SK-MEL-5 (cell line): ENCODE data around the gene BRD3OS. TPM values are rescaled to one million over a fixed set of nuclear protein-coding genes. Genes with fewer than 3 reads are reported as not detected.

Experiments used
- DNase-seq: peaks from one replicate; pipeline ENCODE4 v3.0.0-alpha.2; 2016; ENCODE audit warnings: low read depth, low spot score
- in situ Hi-C: cut with HindIII; loops from 2 replicates; pipeline ENCODE4 v1.10.0; 2016; ENCODE audit warnings: low sequenced_read_pairs, high pct_unique_total_duplicates, low pct_unique_long_range_greater_than_20kb
- total RNA-seq: library from RNA; depleted of rRNA; stranded (reverse); fragments of >200 nt; shearing (Covaris generic); gene quantifications from 2 replicates; pipeline ENCODE4 v1.2.3, GENCODE V29; 2014

BRD3OS gene
- total RNA-seq, 1 experiment from 2014 or later = 18.3 TPM

DNA sequence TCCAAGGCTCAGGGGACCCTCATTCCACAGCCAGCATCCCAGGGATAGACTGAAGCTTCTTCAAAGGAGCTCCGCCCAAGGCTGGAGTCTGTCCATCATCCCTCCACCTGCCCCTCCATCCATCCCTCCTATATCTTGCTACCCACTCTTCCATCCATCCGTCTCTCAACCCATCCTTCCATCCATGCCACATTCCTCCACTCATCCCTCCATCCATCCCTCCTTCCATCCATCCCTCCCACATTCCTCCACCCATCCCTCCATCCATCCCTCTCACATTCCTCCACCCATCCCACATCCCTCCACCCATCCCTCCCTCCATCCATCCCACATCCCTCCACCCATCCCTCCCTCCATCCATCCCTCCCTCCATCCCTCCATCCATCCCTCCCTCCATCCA, 27.7 kb upstream of the BRD3OS start:
- in situ Hi-C loops = no loop called here
- DNase-seq = no peak

DNA sequence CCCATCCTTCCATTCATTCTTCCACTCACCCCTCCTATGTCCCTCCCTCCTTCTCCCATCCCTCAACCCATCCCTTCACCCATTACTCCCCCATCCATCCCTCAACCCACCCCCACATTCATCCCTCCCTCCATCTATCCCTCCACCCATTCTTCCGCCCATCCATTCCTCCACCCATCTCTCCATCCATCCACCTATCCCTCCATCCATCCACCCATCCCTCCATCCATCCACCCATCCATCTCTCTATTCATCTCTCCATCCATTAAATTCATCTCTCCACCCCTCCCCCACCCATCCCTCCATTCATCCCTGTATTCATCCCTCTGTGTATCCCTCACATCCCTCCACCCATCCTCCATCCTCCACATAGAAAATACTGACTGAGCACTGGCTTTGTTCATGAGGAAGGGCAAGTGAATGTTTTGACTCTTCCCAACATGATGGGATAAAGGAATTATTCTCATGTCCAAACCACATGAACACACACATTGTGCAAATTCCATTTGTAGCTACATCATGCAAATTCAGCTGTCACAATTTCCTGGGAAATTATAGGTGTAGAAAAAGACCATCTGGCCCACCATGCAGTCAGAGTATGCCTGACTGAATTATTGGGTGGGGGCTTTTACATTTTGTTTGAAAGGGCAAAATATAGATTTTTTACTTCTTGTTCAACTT, 26.2 kb upstream of the BRD3OS start:
- in situ Hi-C loops = no loop called here
- DNase-seq = no peak

DNA sequence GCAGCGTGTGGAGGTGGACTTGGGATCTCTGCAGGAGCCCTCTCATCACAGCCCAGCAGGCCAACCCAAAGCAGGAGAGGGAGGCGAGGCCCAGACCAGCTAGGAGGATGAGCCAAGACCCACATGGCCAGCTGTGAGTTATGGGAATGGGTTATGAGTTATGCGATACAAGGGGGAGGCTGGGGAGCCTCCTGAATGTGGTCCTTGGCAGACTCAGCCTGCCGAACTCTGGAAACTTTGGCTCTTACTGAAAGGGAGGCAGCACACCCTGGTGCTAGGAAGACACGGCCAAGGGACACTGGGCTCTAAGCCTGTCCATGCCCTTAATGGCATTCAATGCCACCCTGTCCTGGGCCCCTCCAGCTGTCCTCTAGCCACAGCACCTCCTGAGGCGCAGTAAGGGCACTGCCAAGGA, 25.4 kb upstream of the BRD3OS start:
- no peak for DNase-seq
- in situ Hi-C loops = loop anchor here (25.0 kb wide), 1 partner anchor 213 kb away; no protein-coding TSS in a partner anchor

DNA sequence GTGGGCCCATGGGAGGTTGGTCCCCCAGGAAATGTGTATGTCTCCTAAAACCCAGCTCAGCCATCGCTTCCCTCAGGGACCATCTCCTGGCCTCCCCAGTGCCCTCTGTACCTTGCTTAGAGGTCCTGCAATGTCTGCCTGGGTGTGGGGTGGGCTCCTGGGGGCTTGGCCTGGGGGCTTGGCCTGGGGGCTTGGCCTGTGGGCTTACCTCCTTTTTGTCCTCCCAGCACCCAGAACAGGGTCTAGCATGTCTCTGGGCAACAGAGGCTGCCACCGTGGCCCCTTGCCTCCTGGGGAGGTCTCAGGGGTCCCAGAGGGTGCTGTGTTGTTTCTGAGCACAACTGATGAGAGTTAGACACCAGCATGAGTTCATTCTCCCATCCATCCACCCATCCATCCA, 22.5 kb upstream of the BRD3OS start:
- in situ Hi-C loops = loop anchor here (25.0 kb wide), 1 partner anchor 215 kb away; no protein-coding TSS in a partner anchor
- DNase-seq = no peak

DNA sequence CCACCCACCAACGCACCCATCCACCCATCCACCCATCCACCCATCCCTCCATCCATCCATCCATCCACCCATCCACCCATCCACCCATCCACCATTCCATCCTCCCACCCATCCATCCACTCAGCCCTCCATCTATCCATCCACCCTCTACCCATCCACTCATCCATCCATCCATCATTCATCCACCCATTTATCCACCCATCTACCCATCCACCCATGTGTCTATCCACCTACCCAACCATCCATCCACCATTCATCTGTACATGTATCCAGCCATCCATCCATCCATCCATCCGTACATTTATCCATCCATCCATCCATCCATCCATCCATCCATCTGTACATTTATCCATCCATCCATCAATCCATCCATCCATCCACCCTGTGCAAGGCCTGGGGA, 22.0 kb upstream of the BRD3OS start:
- in situ Hi-C loops = loop anchor here (25.0 kb wide), 1 partner anchor 216 kb away; no protein-coding TSS in a partner anchor
- DNase-seq = no peak

DNA sequence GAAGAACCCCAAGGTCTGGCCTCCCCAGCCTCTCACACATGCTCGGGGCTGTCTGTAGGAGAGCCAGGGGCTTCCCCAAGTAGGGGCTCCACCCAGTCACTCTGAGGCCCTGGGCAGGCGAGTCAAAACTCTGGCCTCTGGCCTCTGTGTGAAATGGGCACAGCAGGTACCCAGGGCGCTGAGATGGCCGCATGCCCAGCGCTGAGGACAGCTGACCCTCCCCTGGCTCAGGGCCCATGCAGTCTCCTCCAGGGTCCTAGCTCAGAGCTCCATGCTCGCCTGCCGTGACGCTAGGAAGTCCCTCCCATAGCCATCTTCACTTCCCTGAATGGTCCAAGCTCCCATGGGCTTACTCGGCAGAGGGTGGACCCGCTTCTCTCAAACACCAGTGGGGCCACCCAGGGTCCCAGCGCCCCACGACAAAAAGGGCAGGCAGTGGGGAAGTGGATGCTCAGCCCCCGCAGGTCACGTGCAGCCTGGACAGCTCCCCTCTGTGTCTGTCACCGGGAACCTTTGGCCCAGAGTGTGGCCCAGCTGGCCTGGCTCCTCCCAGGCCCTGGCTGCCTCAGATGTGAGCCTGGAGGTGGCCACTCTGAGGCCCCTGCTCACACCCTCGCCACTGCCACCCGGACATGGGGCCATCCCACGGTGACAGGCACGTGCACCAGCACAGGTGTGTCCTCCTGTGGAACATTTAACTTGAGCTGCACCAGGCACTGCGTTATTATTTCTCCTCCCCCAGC, 21.0 kb upstream of the BRD3OS start:
- in situ Hi-C loops = loop anchor here (25.0 kb wide), 1 partner anchor 217 kb away; no protein-coding TSS in a partner anchor
- DNase-seq = no peak

DNA sequence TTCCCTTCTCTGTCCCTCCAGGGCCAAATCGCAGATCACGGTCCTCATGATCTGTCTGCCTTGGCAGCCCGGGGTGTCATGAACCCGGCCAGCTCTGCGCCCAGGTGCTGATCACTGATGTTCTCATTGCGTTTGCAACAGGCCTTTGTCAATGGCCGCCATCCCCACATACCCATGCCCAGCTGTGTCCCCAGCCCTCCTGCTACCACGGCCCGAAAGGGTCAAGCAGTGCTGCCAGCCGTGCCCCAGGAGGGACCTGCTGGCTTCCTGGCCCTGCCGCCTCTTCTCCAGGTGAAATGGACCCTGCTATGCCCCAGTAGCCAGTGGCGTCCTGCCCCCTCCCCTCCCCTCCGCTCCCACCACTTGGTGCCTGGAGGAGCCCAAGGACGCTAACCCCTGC, 20.4 kb upstream of the BRD3OS start:
- no peak for DNase-seq
- in situ Hi-C loops = loop anchor here (25.0 kb wide), 1 partner anchor 218 kb away; no protein-coding TSS in a partner anchor

DNA sequence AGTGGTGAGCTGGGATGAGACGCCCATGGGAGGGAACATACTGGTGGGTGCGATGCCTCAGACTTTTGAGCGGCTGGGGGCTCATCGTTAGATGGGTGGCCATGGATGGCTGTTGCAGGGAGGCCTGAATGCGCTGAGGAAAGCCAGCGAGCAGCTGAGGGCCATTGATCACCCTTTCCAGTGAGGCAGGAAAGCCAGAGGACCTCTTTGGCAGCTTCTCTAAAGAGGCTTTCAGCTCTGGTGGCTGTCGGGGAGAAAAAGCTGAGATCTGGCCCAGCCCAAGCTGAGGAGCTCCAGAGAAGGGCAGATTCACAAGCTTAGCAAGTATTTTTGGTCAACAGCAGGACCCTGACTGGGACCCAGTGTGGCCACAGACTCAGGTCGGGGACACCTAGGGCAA, 19.9 kb upstream of the BRD3OS start:
- no peak for DNase-seq
- in situ Hi-C loops = loop anchor here (25.0 kb wide), 1 partner anchor 218 kb away; no protein-coding TSS in a partner anchor

DNA sequence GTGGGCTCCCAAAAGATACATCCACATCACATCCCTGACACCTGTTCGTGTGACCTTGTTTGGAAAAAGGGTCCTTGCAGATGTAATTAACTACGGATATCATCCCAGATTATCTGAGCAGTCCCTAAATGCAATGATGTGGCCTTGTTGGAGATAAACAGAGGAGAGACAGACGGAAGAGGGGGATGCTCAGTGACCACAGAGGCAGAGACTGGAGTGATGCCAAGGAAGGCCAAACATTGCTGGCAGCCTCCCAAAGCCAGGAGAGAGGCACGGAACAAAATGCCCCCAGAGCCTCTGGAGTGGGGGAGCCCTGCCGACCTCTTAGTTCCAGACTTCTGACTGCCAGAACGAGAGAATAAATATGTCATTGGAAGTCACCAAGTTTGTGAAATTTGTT, 18.1 kb upstream of the BRD3OS start:
- DNase-seq = no peak
- in situ Hi-C loops = loop anchor here (25.0 kb wide), 1 partner anchor 220 kb away; no protein-coding TSS in a partner anchor

DNA sequence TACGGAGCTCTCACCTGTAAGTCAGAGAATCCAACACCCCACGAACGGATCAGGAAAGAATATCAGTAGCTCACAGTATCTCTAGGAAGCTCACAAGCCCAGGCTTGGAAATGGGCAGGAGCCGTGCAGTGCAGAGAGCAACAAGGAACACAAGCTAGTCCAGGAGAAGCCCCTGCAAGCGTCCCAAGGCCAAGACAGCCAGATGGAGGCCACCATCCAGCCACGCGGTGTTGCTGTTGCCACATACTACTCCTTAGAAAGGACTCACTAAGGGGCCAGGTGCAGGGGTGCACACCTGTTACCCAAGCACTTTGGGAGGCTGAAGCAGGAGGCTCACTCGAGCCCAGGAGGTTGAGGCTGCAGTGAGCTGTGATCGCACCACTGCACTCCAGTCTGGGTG, 17.7 kb upstream of the BRD3OS start:
- DNase-seq = no peak
- in situ Hi-C loops = loop anchor here (25.0 kb wide), 1 partner anchor 220 kb away; no protein-coding TSS in a partner anchor

DNA sequence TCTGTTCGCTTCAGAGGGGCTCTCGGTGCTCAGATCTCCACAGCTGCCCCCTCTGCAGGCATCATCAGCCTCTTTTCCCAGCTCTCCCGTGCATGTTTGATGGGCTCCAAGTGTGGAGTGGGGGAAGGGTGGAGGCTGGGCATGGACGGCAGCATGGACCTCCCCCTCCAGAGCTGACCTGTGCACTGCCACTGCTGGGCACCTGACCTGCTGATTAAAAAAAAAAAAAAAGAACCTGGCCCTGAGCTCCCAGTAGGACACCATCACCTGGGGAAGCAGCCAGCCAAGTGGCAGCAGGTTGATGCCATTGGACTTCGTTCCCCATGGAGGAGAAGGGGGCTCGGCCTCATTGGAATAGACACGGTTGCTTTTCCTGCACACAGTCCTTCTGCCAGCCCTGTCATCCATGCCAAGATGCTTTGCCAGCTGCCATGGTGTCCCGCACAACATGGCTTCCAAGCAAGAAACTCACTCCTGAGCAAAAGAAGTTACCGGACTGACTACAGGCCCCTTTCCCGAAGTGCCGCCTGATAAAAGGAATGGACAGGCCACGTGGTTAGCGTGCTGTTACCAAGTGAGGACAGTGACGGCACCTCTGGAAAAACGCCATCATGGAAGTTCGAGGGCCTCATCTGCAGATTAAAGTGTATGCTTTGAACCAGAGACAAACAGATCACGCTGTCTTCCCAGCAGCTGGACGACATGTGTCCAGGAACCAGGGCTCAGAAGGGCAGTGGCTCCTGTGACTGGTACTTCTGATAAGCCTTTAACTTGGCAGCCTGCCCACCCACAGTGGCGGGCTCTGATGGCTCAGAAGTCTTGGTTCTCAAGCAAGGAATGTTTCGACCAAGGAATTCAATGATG, 14.7 kb upstream of the BRD3OS start:
- no peak for DNase-seq
- in situ Hi-C loops = loop anchor here (25.0 kb wide), 1 partner anchor 223 kb away; no protein-coding TSS in a partner anchor

DNA sequence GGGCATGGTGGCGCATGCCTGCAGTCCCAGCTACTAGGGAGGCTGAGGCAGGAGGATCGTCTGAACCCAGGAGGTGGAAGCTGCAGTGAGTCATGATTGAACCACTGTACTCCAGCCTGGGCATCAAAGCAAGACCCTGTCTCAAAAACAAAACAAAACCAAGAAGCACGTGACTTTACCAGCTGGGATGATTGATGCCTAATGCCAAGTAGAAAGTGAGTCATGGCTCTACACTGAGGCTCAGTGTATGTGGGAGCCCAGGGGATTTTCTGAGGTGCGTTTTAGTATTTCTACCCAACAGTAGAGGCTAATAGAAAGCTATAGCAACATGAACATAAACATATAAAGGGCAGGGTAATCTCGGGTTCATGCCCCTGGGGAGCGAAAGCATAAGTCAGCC, 13.9 kb upstream of the BRD3OS start:
- no peak for DNase-seq
- in situ Hi-C loops = loop anchor here (25.0 kb wide), 1 partner anchor 224 kb away; no protein-coding TSS in a partner anchor

DNA sequence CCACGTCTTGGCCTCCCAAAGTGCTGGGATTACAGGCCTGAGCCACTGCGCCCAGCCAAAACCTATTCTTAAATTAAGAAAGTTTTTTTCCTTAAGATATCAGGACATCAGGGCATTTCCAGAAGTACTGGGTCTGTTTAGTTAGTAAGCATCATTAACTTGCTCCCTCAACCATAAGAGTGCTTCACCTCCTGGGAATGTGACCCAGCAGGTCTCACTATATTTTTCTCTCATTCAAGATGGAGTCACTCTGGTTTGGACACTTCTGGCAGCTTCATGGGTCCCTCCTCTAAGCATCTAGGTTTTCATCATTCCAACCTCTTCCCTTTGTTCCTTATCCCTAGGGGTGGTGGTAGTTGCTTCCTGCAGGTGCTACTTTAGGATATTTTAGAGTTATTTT, 10.3 kb upstream of the BRD3OS start:
- DNase-seq = no peak
- in situ Hi-C loops = loop anchor here (25.0 kb wide), 1 partner anchor 228 kb away; no protein-coding TSS in a partner anchor

DNA sequence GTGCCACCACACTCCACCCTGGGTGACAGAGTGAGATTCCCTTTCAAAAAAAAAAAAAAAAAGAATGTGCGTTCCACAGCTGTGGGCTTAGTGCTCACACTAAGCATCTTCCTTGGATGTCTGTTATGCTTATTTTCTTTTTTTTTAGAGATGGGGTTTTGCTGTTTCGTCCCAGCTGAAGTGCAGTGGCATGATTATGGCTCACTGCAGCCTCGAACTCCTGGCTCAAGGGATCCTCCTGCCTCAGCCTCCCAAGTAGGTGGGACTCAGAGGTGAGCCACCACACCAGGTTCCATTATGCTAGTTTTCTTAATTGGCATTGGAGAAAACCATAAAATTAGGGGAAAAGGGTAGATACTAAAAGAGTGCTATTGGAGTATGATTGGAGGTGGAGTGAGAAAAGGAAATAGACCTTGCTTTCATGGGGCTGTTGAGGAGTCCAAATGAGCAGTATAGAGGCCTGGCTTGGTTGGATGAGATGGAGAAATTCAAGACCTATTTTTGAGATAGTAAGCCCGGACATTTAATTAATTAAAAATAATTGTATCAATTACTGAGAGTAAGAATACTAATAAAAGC, 978 bp upstream of the BRD3OS start:
- DNase-seq = no peak
- in situ Hi-C loops = loop anchor here (25.0 kb wide), 1 partner anchor 237 kb away; no protein-coding TSS in a partner anchor

DNA sequence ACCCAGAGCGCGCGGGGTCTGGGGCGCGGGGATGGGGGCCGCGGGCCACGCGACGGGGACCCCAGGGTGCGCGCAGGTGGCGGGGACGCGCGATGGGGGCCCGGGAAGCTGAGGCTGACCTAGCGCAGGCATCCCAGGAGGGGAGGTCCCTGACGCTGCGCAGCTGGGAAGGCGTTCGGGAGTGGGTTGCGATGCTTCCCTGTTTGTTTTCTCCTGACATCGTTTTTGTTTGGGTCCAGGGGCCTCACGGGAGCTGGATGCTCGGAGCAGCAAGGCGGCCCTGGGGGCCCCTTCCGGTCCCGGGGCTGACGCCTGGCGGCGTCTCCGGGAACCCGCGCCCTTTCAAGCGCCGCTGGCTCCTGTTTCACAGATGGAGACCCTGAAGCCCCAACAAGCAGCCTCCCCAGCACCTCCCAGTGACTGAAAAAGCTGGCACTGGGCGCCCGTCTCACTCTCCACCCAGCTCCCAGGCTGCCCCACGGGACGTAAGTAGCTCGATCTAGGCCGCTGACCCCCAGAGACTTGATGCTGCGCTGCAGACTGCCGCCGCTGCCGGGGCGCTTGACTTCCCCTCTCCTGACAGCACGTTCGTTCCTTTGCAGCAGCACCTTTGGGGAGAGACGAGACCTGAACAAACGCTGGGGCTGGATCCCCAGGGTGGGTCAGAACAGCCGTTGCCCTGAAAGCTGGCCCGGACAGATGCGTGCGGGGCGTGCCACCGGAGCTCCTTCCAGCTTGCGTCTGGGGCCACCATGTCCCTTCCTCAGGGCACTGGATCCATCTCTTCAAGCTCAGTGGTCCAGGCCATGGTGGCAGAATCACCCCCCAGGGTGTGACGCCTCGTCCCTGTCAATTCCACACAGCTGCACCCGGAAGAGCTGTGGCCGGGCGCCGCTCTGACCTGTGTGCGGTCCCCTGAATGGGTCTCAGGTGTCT, 593 bp downstream of the BRD3OS start:
- DNase-seq = peak; percentile 14
- in situ Hi-C loops = no loop called here

DNA sequence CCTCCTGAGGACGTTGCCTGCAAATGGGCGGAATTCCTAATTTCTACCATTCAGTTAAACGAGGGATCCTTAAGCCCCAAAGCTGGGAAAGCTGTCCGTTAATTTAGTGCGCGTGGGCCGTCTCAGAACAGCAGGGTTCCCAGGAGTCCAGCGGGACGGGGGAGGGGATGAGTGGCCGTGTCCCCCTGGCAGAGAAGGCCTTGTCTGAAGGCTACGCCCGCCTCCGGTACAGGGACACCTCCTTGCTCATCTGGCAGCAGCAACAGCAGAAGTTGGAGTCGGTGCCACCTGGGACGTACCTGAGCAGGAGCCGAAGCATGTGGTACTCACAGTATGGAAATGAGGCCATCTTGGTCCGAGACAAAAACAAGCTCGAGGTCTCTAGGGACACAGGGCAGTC, 1.3 kb downstream of the BRD3OS start:
- no peak for DNase-seq
- in situ Hi-C loops = no loop called here
